Keratinocyte (primary cell): ENCODE data around the gene STEAP3. TPM values are rescaled to one million over a fixed set of nuclear protein-coding genes. Genes with fewer than 3 reads are reported as not detected.

Source experiments
- DNase-seq: peaks from one replicate; pipeline ENCODE4 v3.0.0-alpha.2; 2011; ENCODE audit warnings: low read depth, missing footprints, low spot score
- FAIRE-seq: peaks from 2 replicates; lab custom pipeline; 2011; peaks lifted over from hg19 to GRCh38; lab: Jason Lieb, UNC
- H2AFZ ChIP-seq: 2 replicates; pipeline ENCODE4 v1.6.0; 2012; ENCODE audit warnings: low read length, control low read depth, inconsistent platforms; ENCODE audit not compliant: control insufficient read depth
- H3K27ac ChIP-seq: 2 replicates; pipeline ENCODE4 v1.5.1; 2011; ENCODE audit warnings: low read length; ENCODE audit not compliant: control insufficient read depth, insufficient read depth
- H3K27me3 ChIP-seq: 3 replicates; pipeline ENCODE4 v1.6.0; 2011; ENCODE audit warnings: low read length; ENCODE audit not compliant: control insufficient read depth, insufficient read depth; ENCODE audit errors: extremely low read depth
- H3K36me3 ChIP-seq, 2 experiments: 2 replicates in 1 of 2; 3 replicates in 1 of 2; pipeline ENCODE4 v1.5.1; 2011; ENCODE audit warnings: low read length in 2 of 2, mild to moderate bottlenecking in 1 of 2; ENCODE audit not compliant: control insufficient read depth in 2 of 2, insufficient read depth in 2 of 2; ENCODE audit errors: extremely low read depth in 1 of 2
- H3K4me1 ChIP-seq: 3 replicates; pipeline ENCODE4 v1.5.1; 2011; ENCODE audit warnings: low read length; ENCODE audit not compliant: control insufficient read depth, insufficient read depth; ENCODE audit errors: extremely low read depth
- H3K4me2 ChIP-seq: 3 replicates; pipeline ENCODE4 v1.6.0; 2011; ENCODE audit warnings: low read depth, low read length; ENCODE audit not compliant: control insufficient read depth, insufficient read depth; ENCODE audit errors: extremely low read depth
- H3K4me3 ChIP-seq, 3 experiments: fragments of 200-600 bp in 1 of 3; sonication (generic) in 1 of 3; 2 replicates in 2 of 3; 3 replicates in 1 of 3; pipeline ENCODE4 v1.5.1; 2011 to 2016; ENCODE audit warnings: low read length in 3 of 3, mild to moderate bottlenecking in 3 of 3, control low read depth in 2 of 3, inconsistent platforms in 1 of 3, low read depth in 1 of 3, mixed read lengths in 1 of 3, mixed run types in 1 of 3, moderate library complexity in 1 of 3; ENCODE audit not compliant: control insufficient read depth in 2 of 3, insufficient read depth in 2 of 3; ENCODE audit errors: extremely low read depth in 1 of 3
- H3K79me2 ChIP-seq: 2 replicates; pipeline ENCODE4 v1.6.0; 2012; ENCODE audit warnings: low read length; ENCODE audit not compliant: control insufficient read depth, insufficient read depth
- H3K9ac ChIP-seq: 3 replicates; pipeline ENCODE4 v1.6.0; 2011; ENCODE audit warnings: low read length; ENCODE audit not compliant: control insufficient read depth, insufficient read depth; ENCODE audit errors: extremely low read depth
- H3K9me1 ChIP-seq: 3 replicates; pipeline ENCODE4 v1.6.0; 2011; ENCODE audit warnings: low read length; ENCODE audit not compliant: control insufficient read depth, insufficient read depth; ENCODE audit errors: extremely low read depth
- H3K9me3 ChIP-seq: 2 replicates; pipeline ENCODE4 v1.5.1; 2012; ENCODE audit warnings: low read depth, low read length; ENCODE audit not compliant: control insufficient read depth
- H4K20me1 ChIP-seq: 3 replicates; pipeline ENCODE4 v1.6.0; 2011; ENCODE audit warnings: low read length; ENCODE audit not compliant: control insufficient read depth, insufficient read depth; ENCODE audit errors: extremely low read depth
- CTCF ChIP-seq, 3 experiments: IDR thresholded peaks in 1 of 3; conservative IDR thresholded peaks in 1 of 3; optimal IDR thresholded peaks in 1 of 3; 2 replicates in 2 of 3; 3 replicates in 1 of 3; pipeline versions ENCODE3 to v1.5.1; 2011; ENCODE audit warnings: low read length in 3 of 3, mild to moderate bottlenecking in 3 of 3, moderate library complexity in 2 of 3, control low read depth in 1 of 3, inconsistent platforms in 1 of 3; ENCODE audit not compliant: insufficient read depth in 2 of 3; ENCODE audit errors: extremely low read depth in 1 of 3
- EZH2 ChIP-seq: IDR thresholded peaks from one replicate; pipeline ENCODE4 v1.6.1; 2012; ENCODE audit warnings: inconsistent platforms, mild to moderate bottlenecking, low read length, moderate library complexity
- dilution Hi-C: fragments of 300-500 bp; cut with MboI; formaldehyde crosslinking; loops from one replicate; pipeline ENCODE4 v1.7.0; 2020; ENCODE audit warnings: low sequenced_read_pairs; ENCODE audit not compliant: extremely low pct_ligation_motif_present
- polyA plus RNA-seq, 5 experiments: library from polyadenylated mRNA; depleted of rRNA in 3 of 5; stranded (reverse) in 3 of 5; stranded (forward) in 1 of 5; unstranded in 1 of 5; fragments of >200 nt; gene quantifications; 1 replicate in 1 of 5; 2 replicates in 3 of 5; 3 replicates in 1 of 5; pipeline versions ENCODE4 v1.2.1 to v1.2.3, GENCODE V29; 2011 to 2012; ENCODE audit warnings: missing spikeins in 2 of 5, low read depth in 1 of 5, low replicate concordance in 1 of 5

Gene STEAP3
- polyA plus RNA-seq, 1 donor (not counting 4 experiments of a cell fraction or from before 2014, with no cell fraction given): 19.9 TPM

- Histone ChIP-seq H3K4me1 (peaks cover 33% of the 10 kb centered on the region), H3K27me3 (no peaks in the 10 kb centered on the region), H3K4me2 (no peak overlapping the region), H4K20me1 (peaks cover 3% of the 10 kb centered on the region), H3K36me3 (peaks cover 2 to 4% of the 10 kb centered on the region in 2 experiments), H3K4me3 (no peak overlapping the region), H3K79me2 (no peaks in the 10 kb centered on the region), H3K9me1 (peaks cover 4% of the 10 kb centered on the region), H3K9ac (no peak overlapping the region), H3K27ac (no peak overlapping the region), H2AFZ (no peak overlapping the region), H3K9me3 (no peaks in the 10 kb centered on the region)
- DNase-seq (no peak), FAIRE-seq (no peak)
- dilution Hi-C loops: no loop called here
- no peak for TF ChIP-seq EZH2
- TF ChIP-seq CTCF (optimal IDR thresholded peaks at IDR 0.05 in 1 of 3, IDR thresholded peaks at IDR 0.05 in 1 of 3, conservative IDR thresholded peaks at IDR 0.05 in 1 of 3; ENCODE audit: extremely low read depth in 1 of 3, insufficient read depth in 2 of 3, low read length in 3 of 3): no peak
Measured at GRCh38 chr2:119236796-119237195, 13.2 kb downstream of the STEAP3 start.

GRCh38 chr2:119240311-119241204 is 16.9 kb downstream of the STEAP3 start:
- Histone ChIP-seq H3K4me2 (peak overlapping the region; percentile 48), H3K27me3 (no peaks in the 10 kb centered on the region), H4K20me1 (peaks cover 3% of the 10 kb centered on the region), H3K36me3 (peaks cover 4 to 8% of the 10 kb centered on the region in 2 experiments), H3K79me2 (no peaks in the 10 kb centered on the region), H3K4me3 (no peak overlapping the region), H3K4me1 (peaks cover 13% of the 10 kb centered on the region), H3K9me1 (no peaks in the 10 kb centered on the region), H3K9me3 (no peaks in the 10 kb centered on the region), H3K27ac (no peak overlapping the region), H2AFZ (peak overlapping the region; percentile 53), H3K9ac (peak overlapping the region; percentile 44)
- no peak for TF ChIP-seq EZH2
- TF ChIP-seq CTCF (optimal IDR thresholded peaks at IDR 0.05 in 1 of 3, IDR thresholded peaks at IDR 0.05 in 1 of 3, conservative IDR thresholded peaks at IDR 0.05 in 1 of 3; ENCODE audit: extremely low read depth in 1 of 3, insufficient read depth in 2 of 3, low read length in 3 of 3): no peak
- dilution Hi-C loops: no loop called here
- FAIRE-seq (peak; percentile 46), DNase-seq (no peak)
